ENCODE results near the gene CENPQ. TPM values are rescaled to one million over a fixed set of nuclear protein-coding genes. Genes with fewer than 3 reads are reported as not detected.

Gene CENPQ
- total and polyA plus RNA-seq, 2 of the 13 experiments (the other 11 are each of a cell fraction or from before 2014, with no cell fraction given) = 9.1 to 20.1 TPM

DNA sequence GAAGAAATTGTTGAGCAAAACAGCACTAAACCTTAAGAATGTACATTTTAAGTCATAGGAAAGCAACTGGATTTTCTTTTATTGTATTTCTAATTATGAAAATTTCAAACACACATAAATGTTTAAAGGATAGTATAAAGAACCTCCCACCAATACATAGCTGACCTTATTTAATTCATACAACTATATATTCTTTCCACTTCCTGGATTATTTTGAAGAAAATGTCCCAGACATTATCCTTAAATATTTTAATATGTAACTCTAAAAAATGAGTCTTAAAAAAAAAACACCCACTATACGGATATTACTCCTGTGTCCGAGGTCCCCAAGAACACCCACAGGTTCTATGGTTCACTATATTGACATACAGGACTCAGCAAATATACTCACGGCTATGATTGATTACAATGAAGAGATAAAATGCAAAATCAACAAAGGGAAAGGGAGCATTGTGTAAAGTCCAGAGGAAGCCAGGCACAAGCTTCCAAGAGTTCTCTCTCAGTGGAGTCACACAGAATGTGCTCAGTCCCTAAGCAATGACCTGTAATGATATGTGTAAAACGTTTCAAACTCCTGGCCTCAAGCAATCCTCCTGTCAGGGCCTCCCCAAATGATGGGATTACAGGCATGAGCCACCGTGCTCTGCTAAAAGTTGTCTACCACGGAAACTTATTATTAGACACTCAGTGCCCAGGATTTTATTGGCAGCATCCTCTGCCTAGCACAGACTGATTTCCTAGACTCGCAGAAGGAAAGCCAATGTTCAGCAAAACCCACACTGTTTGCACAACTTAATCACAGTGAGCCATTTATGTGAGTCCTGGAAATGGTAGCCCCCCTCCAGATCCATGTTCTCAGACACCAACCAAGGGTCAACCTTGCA is 59.8 kb downstream of the CENPQ start (continued):
- TF ChIP-seq MTERF4 (CRISPR knock-in tag; IDR thresholded peaks at IDR 0.05) (no peak), PAXIP1 (CRISPR knock-in tag; conservative IDR thresholded peaks at IDR 0.05) (peak; percentile 100), PRDM15 (CRISPR knock-in tag; IDR thresholded peaks at IDR 0.05) (0 out of 2 replicates have a peak, but pooled peaks have one; percentile 41), ZNF883 (CRISPR knock-in tag; IDR thresholded peaks at IDR 0.05; ENCODE audit: not compliant biosample characterization) (no peak), ZNF792 (CRISPR knock-in tag; IDR thresholded peaks at IDR 0.05) (peak; percentile 30; the same call in 1 of the 2 replicates), THRA (CRISPR knock-in tag; IDR thresholded peaks at IDR 0.05; ENCODE audit: borderline replicate concordance) (peak; percentile 81; the same call in 1 of the 2 replicates)
- TF ChIP-seq, protein P1, sequence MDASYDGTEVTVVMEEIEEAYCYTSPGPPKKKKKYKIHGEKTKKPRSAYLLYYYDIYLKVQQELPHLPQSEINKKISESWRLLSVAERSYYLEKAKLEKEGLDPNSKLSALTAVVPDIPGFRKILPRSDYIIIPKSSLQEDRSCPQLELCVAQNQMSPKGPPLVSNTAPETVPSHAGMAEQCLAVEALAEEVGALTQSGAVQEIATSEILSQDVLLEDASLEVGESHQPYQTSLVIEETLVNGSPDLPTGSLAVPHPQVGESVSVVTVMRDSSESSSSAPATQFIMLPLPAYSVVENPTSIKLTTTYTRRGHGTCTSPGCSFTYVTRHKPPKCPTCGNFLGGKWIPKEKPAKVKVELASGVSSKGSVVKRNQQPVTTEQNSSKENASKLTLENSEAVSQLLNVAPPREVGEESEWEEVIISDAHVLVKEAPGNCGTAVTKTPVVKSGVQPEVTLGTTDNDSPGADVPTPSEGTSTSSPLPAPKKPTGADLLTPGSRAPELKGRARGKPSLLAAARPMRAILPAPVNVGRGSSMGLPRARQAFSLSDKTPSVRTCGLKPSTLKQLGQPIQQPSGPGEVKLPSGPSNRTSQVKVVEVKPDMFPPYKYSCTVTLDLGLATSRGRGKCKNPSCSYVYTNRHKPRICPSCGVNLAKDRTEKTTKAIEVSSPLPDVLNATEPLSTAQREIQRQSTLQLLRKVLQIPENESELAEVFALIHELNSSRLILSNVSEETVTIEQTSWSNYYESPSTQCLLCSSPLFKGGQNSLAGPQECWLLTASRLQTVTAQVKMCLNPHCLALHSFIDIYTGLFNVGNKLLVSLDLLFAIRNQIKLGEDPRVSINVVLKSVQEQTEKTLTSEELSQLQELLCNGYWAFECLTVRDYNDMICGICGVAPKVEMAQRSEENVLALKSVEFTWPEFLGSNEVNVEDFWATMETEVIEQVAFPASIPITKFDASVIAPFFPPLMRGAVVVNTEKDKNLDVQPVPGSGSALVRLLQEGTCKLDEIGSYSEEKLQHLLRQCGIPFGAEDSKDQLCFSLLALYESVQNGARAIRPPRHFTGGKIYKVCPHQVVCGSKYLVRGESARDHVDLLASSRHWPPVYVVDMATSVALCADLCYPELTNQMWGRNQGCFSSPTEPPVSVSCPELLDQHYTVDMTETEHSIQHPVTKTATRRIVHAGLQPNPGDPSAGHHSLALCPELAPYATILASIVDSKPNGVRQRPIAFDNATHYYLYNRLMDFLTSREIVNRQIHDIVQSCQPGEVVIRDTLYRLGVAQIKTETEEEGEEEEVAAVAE (CRISPR knock-in tag; IDR thresholded peaks at IDR 0.05; ENCODE audit: borderline replicate concordance) = no peak; the same call in 1 of the 2 replicates
- TF ChIP-seq, protein P2, sequence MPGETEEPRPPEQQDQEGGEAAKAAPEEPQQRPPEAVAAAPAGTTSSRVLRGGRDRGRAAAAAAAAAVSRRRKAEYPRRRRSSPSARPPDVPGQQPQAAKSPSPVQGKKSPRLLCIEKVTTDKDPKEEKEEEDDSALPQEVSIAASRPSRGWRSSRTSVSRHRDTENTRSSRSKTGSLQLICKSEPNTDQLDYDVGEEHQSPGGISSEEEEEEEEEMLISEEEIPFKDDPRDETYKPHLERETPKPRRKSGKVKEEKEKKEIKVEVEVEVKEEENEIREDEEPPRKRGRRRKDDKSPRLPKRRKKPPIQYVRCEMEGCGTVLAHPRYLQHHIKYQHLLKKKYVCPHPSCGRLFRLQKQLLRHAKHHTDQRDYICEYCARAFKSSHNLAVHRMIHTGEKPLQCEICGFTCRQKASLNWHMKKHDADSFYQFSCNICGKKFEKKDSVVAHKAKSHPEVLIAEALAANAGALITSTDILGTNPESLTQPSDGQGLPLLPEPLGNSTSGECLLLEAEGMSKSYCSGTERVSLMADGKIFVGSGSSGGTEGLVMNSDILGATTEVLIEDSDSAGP (CRISPR knock-in tag; IDR thresholded peaks at IDR 0.05; ENCODE audit: borderline replicate concordance) = peak; percentile 32; the same call in 1 of the 2 replicates
- TF ChIP-seq, protein P3, sequence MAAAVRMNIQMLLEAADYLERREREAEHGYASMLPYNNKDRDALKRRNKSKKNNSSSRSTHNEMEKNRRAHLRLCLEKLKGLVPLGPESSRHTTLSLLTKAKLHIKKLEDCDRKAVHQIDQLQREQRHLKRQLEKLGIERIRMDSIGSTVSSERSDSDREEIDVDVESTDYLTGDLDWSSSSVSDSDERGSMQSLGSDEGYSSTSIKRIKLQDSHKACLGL (CRISPR knock-in tag; IDR thresholded peaks at IDR 0.05) = no peak
